GM12872 (cell line): ENCODE results near the gene ALPK3.

Experiments used
- TF ChIP-seq, protein P1 (sequence below): IDR thresholded peaks from 3 replicates; pipeline ENCODE4 v1.5.1; 2011; ENCODE audit warnings: low read depth, mild to moderate bottlenecking, low read length, moderate library complexity; ENCODE audit not compliant: insufficient read depth

Gene ALPK3

DNA sequence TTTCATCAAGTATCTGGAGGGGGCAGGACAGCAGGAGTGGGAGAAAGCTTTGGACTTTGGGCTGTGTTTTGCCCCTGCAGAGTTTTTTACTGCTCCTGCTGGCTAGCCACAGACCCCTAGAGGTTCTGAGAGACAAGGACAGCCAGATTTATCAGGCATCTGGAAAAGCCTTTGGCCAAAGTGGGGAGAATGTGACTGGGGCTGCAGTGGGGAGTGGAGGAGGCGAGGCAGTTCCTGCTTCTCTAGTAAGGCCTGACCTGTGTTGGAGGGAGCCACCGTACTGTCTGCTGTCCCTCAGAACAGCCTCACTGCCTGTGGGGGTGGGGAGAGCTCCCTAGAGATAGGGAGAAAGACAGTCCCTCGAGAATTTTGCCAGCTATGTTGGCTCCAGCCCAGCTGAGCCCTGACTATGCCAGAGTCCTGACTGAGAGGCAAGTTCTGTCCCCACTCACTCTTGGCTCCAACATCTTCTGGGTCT lies 2.2 kb downstream of the ALPK3 start:
- TF ChIP-seq, protein P1, sequence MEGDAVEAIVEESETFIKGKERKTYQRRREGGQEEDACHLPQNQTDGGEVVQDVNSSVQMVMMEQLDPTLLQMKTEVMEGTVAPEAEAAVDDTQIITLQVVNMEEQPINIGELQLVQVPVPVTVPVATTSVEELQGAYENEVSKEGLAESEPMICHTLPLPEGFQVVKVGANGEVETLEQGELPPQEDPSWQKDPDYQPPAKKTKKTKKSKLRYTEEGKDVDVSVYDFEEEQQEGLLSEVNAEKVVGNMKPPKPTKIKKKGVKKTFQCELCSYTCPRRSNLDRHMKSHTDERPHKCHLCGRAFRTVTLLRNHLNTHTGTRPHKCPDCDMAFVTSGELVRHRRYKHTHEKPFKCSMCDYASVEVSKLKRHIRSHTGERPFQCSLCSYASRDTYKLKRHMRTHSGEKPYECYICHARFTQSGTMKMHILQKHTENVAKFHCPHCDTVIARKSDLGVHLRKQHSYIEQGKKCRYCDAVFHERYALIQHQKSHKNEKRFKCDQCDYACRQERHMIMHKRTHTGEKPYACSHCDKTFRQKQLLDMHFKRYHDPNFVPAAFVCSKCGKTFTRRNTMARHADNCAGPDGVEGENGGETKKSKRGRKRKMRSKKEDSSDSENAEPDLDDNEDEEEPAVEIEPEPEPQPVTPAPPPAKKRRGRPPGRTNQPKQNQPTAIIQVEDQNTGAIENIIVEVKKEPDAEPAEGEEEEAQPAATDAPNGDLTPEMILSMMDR = no peak

DNA sequence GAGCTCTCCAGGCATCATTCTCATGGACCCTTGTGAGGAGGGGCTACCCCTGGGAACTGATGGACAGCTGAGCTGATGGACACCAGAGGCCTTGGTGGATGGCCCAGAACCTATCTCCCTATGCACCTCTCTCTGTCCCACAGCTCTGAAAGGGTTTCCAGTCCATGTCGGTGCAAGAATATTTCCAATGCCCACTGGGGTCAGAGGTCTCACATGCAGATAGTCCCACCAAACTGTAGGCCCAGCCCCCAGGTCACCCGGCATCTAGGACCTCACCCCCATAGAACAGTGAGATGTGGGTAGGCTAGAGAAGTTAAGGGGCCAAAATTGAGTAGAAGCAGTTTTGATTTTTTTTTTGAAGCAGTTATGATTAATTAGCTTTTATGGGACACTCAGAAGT lies 2.6 kb downstream of the ALPK3 start:
- TF ChIP-seq, protein P1 = no peak

DNA sequence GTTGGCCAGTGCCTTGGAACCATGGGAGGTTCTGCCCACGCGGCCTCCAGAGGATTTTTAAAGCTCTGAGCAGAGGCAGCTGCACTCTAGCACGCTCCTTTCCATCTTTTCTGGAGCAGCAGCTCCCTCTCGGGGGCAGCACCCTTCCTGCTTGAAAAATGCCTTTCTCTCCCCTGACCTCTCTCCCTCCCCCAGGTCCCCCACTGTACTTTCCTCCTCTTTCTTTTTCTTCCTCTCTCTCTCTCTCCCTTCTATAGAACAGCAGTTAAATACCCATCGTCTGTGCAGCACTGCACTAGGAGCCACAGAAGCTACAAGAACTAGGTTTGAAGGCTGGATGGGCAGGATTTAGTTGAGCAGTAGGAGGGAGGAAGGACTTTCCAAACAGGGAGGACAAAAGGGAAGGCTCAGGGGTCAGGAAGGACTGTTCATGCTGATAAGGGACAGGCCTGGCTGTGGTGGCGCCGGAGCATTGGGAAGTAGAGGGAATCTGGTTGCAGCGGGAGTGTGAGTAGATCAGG lies 4.4 kb downstream of the ALPK3 start:
- TF ChIP-seq, protein P1 = peak; percentile 5; the same call in 1 of the 3 replicates

DNA sequence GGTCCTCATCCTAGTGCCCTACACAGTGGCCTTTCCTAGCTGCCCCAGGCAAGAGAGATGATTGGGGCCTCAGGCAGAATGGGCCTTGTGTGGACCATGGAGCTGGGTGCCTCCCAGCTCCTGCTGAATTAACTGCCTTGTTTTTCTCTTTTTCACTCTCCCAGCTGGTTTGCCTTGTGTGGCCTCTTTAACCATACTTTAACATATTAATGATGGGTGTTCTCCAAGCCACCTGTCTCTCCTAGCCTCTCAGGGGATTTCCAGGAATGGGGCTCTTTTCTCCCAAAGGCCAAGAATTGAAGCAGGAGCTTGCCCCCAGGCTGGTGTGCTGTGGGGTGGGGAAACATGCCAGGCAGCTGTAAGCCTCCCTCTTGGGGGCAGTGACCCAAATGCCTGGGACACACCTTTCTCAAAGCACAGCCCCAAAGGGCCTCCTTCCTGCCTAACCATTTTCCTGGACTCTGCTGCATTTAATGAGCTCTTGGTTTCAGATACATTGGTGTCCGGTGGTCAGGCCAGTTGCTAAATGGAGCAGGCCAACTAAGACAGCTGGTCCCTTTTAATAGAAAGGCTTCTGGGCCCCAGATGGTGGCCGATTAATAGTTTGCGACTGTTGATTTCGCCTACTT lies 5.6 kb downstream of the ALPK3 start:
- TF ChIP-seq, protein P1 = no peak

- TF ChIP-seq, protein P1 = no peak
Observed at GRCh38 chr15:84823282-84823878, 6.2 kb downstream of the ALPK3 start.

DNA sequence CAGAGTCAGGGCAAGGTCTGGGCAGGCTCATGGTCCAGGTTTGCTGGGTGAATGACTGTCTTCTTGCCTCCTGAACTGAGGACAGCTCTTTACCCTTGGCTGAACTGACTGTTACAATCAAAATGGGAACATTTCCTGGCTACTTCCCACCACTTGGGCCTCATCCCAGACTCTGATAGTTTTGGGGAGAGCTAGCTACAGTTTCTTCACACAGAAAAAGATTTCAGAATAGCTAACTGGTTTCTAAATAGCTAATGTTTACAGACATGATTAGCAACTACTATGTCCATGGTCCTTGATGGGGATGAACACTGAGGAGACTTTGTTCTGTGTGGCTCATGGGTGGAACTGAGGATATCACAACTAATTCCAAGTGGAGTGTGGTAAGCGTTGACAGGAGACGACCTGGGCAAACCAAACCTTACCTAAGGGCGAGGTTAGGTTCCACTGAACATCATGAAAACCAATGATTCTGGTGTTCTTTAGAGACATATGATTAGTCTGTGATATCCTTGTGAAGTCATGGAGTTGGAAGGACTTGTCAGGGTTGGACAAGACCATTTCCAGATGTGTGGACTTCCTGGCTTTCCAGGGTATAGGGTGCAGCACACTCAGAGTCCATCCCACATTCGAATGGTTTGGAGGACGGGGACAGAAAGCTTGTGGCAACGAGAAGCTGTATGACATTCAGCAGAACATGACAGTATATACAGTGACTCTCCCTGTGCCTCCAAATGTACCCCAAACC lies 7.3 kb downstream of the ALPK3 start:
- TF ChIP-seq, protein P1 = no peak

DNA sequence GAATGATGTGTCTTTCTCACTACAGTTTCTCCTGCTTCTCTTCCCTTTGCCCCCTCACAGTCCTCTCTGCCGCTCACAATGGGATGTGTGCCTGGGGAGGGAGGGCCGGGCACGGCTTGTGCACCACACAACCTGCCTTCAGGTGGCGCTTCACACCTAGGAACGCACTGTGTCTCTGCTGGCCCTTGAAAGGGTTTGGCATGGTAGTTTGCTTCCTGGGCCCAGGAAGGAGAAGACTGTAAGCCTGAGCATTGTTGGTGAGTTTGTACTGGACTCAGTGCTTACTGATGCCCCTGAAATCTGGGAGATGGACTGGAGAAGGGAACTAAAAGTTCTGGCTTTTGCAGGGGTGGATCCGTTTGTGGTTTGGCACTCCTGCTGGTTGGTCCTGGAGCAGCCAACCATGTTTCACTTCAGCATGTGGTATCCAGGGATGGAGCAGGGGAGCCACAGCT lies 9.2 kb downstream of the ALPK3 start:
- TF ChIP-seq, protein P1 = peak; percentile 44; the same call in 2 of the 3 replicates
